MM.1S (cell line): ENCODE results near the gene AURKB.

Experiments used
- DNase-seq: peaks from one replicate; pipeline ENCODE4 v3.0.0-alpha.2; 2015
- H2AFZ ChIP-seq: fragments of 300-600 bp; sonication (generic); 2 replicates; pipeline ENCODE4 v1.6.0; 2016; ENCODE audit warnings: antibody characterized with exemption, low read length
- H3F3A ChIP-seq: fragments of 300-600 bp; sonication (generic); 2 replicates; pipeline ENCODE4 v1.6.1; 2016; ENCODE audit warnings: mild to moderate bottlenecking, antibody characterized with exemption, low read length, moderate library complexity, mixed read lengths; ENCODE audit not compliant: insufficient read depth
- H3K27ac ChIP-seq: fragments of 300-600 bp; sonication (generic); 2 replicates; pipeline ENCODE4 v1.5.1; 2016; ENCODE audit warnings: mild to moderate bottlenecking, low read length
- H3K27me3 ChIP-seq: fragments of 300-600 bp; sonication (generic); replicated peaks from 2 replicates; pipeline ENCODE4 v1.6.0; 2016; ENCODE audit warnings: low read length; ENCODE audit not compliant: insufficient read depth
- H3K36me3 ChIP-seq: fragments of 300-600 bp; sonication (generic); replicated peaks from 2 replicates; pipeline ENCODE4 v1.6.1; 2016; ENCODE audit warnings: mild to moderate bottlenecking, low read length, mixed read lengths; ENCODE audit not compliant: insufficient read depth
- H3K4me1 ChIP-seq: fragments of 300-600 bp; sonication (generic); 2 replicates; pipeline ENCODE4 v1.6.1; 2016; ENCODE audit warnings: low read length, mixed read lengths
- H3K4me2 ChIP-seq: fragments of 300-600 bp; sonication (generic); 2 replicates; pipeline ENCODE4 v1.6.0; 2016; ENCODE audit warnings: low read depth, low read length
- H3K4me3 ChIP-seq: fragments of 300-600 bp; sonication (generic); 2 replicates; pipeline ENCODE4 v1.5.1; 2016; ENCODE audit warnings: low read length, mixed read lengths
- H3K79me2 ChIP-seq: fragments of 300-600 bp; sonication (generic); 2 replicates; pipeline ENCODE4 v1.6.1; 2016; ENCODE audit warnings: mixed run types, low read length, mixed read lengths
- H3K9ac ChIP-seq: fragments of 300-600 bp; sonication (generic); 2 replicates; pipeline ENCODE4 v1.6.1; 2016; ENCODE audit warnings: low read length, mixed read lengths
- H3K9me2 ChIP-seq: fragments of 300-600 bp; sonication (generic); replicated peaks from 2 replicates; pipeline ENCODE4 v1.6.1; 2016; ENCODE audit warnings: mild to moderate bottlenecking, low read length, mixed read lengths; ENCODE audit not compliant: insufficient read depth
- H3K9me3 ChIP-seq: fragments of 300-600 bp; sonication (generic); replicated peaks from 2 replicates; pipeline ENCODE4 v1.6.1; 2016; ENCODE audit warnings: mild to moderate bottlenecking, low read length, mixed read lengths; ENCODE audit not compliant: insufficient read depth
- H4K20me1 ChIP-seq: fragments of 300-600 bp; sonication (generic); 2 replicates; pipeline ENCODE4 v1.6.1; 2016; ENCODE audit warnings: mild to moderate bottlenecking, low read length, moderate library complexity, mixed read lengths; ENCODE audit not compliant: insufficient read depth
- CTCF ChIP-seq: fragments of 300-600 bp; sonication (generic); IDR thresholded peaks from 2 replicates; pipeline ENCODE4 v1.5.1; 2016; ENCODE audit warnings: antibody characterized with exemption, low read length, mixed read lengths
- EZH2 ChIP-seq: fragments of 300-600 bp; sonication (generic); optimal IDR thresholded peaks from 2 replicates; pipeline ENCODE3; 2017; ENCODE audit warnings: low read depth, mild to moderate bottlenecking, antibody characterized with exemption, low read length, mixed read lengths
- EZH2phosphoT487 ChIP-seq: fragments of 300-600 bp; sonication (generic); IDR thresholded peaks from 2 replicates; pipeline ENCODE4 v1.6.1; 2018; ENCODE audit warnings: antibody characterized with exemption, low read length

Gene AURKB

GRCh38 chr17:8189711-8190477 is 20.5 kb downstream of the AURKB start, which contains the start of gene BORCS6:
BORCS6 (minus strand) TSS chr17:8190180; CDS start chr17:8190140, 40 bp downstream.
- Histone ChIP-seq H2AFZ (peak within 1 kb of the TSS; percentile 80), H3K9ac (peak within 1 kb of the TSS; percentile 85), H3K27ac (peak within 1 kb of the TSS; percentile 80), H3K79me2 (peaks cover 17% of the 10 kb centered on the region), H3K36me3 (no peaks in the 10 kb centered on the region), H3K27me3 (no peaks in the 10 kb centered on the region), H3K4me1 (peaks cover 27% of the 10 kb centered on the region), H3K9me2 (no peaks in the 10 kb centered on the region), H3F3A (peaks cover 50% of the 10 kb centered on the region), H3K4me3 (peak within 1 kb of the TSS; percentile 86), H4K20me1 (no peaks in the 10 kb centered on the region), H3K4me2 (peak within 1 kb of the TSS; percentile 89), H3K9me3 (no peaks in the 10 kb centered on the region)
- peak; percentile 97 for DNase-seq
- TF ChIP-seq CTCF (peak; percentile 18; the same call in 1 of the 2 replicates), EZH2phosphoT487 (no peak)

- H3K9ac ChIP-seq, result peak overlapping the region; percentile 85
- peak overlapping the region; percentile 80 for H2AFZ ChIP-seq
- H4K20me1 ChIP-seq, result no peaks in the 10 kb centered on the region
- no peaks in the 10 kb centered on the region for H3K9me3 ChIP-seq
- H3K36me3 ChIP-seq, result no peaks in the 10 kb centered on the region
- H3F3A ChIP-seq, result peaks cover 50% of the 10 kb centered on the region
- H3K4me1 ChIP-seq, result peaks cover 27% of the 10 kb centered on the region
- H3K27ac ChIP-seq, result peak overlapping the region; percentile 80; the same call in 1 of the 2 replicates
- H3K27me3 ChIP-seq, result no peaks in the 10 kb centered on the region
- peak overlapping the region; percentile 86 for H3K4me3 ChIP-seq
- peaks cover 17% of the 10 kb centered on the region for H3K79me2 ChIP-seq
- TF ChIP-seq EZH2phosphoT487, result no peak
- H3K9me2 ChIP-seq, result no peaks in the 10 kb centered on the region
- DNase-seq, result no peak
- peak overlapping the region; percentile 89 for H3K4me2 ChIP-seq
These were observed 21.2 kb downstream of the AURKB start for GRCh38 chr17:8189041-8189710.

DNA sequence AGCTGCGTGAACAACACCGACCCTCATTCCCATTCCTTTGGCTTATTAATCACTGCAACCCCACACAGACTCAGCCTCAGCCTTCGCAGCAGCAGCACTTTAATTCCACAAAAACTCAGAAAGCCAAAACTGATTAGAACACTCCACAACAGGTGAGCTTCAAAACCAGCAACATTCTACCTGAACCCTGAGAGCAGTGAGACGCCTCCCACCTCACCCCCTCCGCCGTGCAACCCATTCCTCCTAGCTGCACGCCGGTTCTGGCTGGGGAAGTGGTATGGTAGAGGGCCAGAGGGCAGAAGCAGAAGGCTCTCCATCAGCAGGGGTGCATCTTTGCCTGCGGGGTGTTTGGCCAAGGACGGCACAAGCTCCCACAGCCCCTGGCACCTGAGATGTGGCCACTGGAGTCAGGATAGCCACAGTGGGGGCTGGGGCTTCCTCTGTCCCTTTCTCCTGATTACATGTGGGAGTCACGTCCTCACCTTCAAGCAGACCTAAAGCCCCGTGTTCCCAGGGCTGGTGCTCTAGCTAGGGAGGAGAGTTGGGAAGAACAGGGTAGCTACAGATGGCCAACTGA is 22.0 kb downstream of the AURKB start:
- H2AFZ ChIP-seq, result no peak overlapping the region; the same call in 1 of the 2 replicates
- H3K9ac ChIP-seq, result peak overlapping the region; percentile 85
- peak overlapping the region; percentile 89 for H3K4me2 ChIP-seq
- H3K9me2 ChIP-seq, result no peaks in the 10 kb centered on the region
- H3K27me3 ChIP-seq, result no peaks in the 10 kb centered on the region
- peaks cover 17% of the 10 kb centered on the region for H3K79me2 ChIP-seq
- TF ChIP-seq EZH2phosphoT487 (no peak), CTCF (no peak), EZH2 (no peak)
- H4K20me1 ChIP-seq, result no peaks in the 10 kb centered on the region
- H3K36me3 ChIP-seq, result no peaks in the 10 kb centered on the region
- H3F3A ChIP-seq, result peaks cover 50% of the 10 kb centered on the region
- H3K4me1 ChIP-seq, result peaks cover 27% of the 10 kb centered on the region
- peak overlapping the region; percentile 84; the same call in 1 of the 2 replicates for H3K27ac ChIP-seq
- peak overlapping the region; percentile 86 for H3K4me3 ChIP-seq
- no peaks in the 10 kb centered on the region for H3K9me3 ChIP-seq
- DNase-seq, result no peak
